H7 (cell line): ENCODE results near the gene EXOSC7. TPM values are rescaled to one million over a fixed set of nuclear protein-coding genes. Genes with fewer than 3 reads are reported as not detected.
A peak's percentile ranks its signal among the peaks of the same experiment; 100 is the strongest.
"Not testable (repeated sequence)": the region's sequence is repeated elsewhere in the genome, so short reads cannot be mapped to it uniquely, and the experiment has no call there.

ENCODE experiments used
- DNase-seq: peaks from one replicate; pipeline ENCODE4 v3.0.0; 2012
- H3K27me3 ChIP-seq: 2 replicates; pipeline ENCODE4 v1.6.0; 2011; ENCODE audit warnings: mild to moderate bottlenecking, low read length; ENCODE audit not compliant: control insufficient read depth, insufficient read depth
- H3K36me3 ChIP-seq: replicated peaks from 2 replicates; pipeline ENCODE4 v1.5.1; 2011; ENCODE audit warnings: low read length; ENCODE audit not compliant: control insufficient read depth, insufficient read depth
- H3K4me3 ChIP-seq: 2 replicates; pipeline ENCODE4 v1.5.1; 2011; ENCODE audit warnings: low read depth, mild to moderate bottlenecking, control low read depth, low read length, moderate library complexity; ENCODE audit not compliant: insufficient read depth
- total RNA-seq: library from RNA; depleted of rRNA; stranded (reverse); fragments of >200 nt; shearing (Covaris generic); gene quantifications from 2 replicates; pipeline ENCODE4 v1.2.3, GENCODE V29; 2014

EXOSC7 gene
- total RNA-seq, 1 experiment from 2014 or later, result 83.4 TPM

DNA sequence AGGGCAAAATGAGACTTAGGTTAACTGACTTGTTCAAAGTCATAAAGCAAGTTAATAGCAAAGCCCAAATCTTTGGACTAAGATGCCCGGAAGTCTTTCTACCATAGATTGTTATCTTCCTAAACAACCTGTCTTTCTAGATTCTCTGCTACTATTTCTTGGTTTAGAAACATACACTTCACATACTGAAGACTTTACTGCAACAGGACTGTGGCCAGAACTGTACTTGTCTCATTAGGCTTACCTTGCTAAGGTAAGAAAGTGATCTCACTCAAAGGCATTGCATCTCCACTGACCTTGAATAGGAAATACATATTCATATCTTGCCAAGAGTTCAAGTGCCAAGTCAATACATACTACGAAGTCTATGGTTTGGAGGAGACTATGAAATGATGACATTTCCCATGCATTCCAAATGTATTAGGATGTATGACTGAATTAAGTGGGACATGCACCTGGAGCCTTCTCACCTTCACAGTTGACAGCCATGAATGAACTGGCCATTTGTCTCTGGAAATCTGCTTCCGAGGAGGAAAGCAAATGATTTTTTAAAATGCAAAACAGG is 5.0 kb upstream of the EXOSC7 start:
- no peak overlapping the region for H3K4me3 ChIP-seq
- H3K36me3 ChIP-seq, result no peaks in the 10 kb centered on the region
- H3K27me3 ChIP-seq, result no peaks in the 10 kb centered on the region
- no peak for DNase-seq

GRCh38 chr3:44974416-44974815 is 1.6 kb upstream of the EXOSC7 start:
- no peaks in the 10 kb centered on the region for H3K27me3 ChIP-seq
- H3K36me3 ChIP-seq, result no peaks in the 10 kb centered on the region
- H3K4me3 ChIP-seq, result no peak overlapping the region
- DNase-seq, result no peak

DNA sequence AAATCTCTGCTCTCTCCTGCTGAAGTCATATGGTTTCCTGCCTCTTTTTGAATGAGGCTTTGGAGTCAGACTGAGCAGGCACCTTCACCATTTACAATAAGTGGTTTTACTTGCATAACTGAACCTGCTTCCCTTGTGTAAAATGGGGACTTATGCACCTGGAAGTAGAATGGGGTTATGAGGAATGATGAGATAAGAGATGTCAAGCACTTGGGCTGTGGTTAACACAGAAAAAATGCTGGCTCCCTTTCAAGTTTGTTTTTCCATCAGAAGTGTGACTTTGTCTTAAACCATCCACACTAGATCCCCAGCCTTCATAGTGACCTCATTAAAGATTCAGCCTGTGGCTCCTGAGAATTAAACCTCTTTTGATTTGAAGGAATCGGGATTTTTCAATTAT is 5.2 kb downstream of the EXOSC7 start:
- Histone ChIP-seq H3K36me3 (peaks cover 2% of the 10 kb centered on the region; the same call in 1 of the 2 replicates), H3K4me3 (no peak overlapping the region), H3K27me3 (no peaks in the 10 kb centered on the region)
- no peak for DNase-seq

GRCh38 chr3:44981751-44982150 is 5.7 kb downstream of the EXOSC7 start:
- Histone ChIP-seq H3K4me3 (no peak overlapping the region), H3K36me3 (peaks cover 2% of the 10 kb centered on the region; the same call in 1 of the 2 replicates), H3K27me3 (no peaks in the 10 kb centered on the region)
- DNase-seq, result no peak

DNA sequence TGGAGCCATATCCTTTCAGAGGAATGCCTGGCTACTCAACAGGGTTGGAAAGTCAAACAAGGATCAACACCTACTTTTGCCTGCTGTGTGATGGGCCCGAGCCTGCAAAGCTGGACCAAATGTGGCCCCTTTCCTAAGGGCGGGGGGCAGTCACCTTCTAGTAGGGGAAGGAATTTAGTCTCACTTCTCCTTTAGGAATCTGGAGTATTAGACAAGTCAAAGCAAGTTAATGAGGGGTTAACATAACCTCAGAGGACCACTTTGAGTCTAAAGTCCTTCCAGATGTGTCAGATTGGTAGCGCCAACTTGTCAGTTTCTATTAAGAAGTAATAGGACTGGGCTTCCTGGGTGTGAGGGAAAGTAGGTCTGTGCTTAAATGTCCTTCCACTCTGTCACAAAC is 6.8 kb downstream of the EXOSC7 start:
- Histone ChIP-seq H3K4me3 (no peak overlapping the region), H3K36me3 (peaks cover 2% of the 10 kb centered on the region; the same call in 1 of the 2 replicates), H3K27me3 (no peaks in the 10 kb centered on the region)
- DNase-seq, result no peak

DNA sequence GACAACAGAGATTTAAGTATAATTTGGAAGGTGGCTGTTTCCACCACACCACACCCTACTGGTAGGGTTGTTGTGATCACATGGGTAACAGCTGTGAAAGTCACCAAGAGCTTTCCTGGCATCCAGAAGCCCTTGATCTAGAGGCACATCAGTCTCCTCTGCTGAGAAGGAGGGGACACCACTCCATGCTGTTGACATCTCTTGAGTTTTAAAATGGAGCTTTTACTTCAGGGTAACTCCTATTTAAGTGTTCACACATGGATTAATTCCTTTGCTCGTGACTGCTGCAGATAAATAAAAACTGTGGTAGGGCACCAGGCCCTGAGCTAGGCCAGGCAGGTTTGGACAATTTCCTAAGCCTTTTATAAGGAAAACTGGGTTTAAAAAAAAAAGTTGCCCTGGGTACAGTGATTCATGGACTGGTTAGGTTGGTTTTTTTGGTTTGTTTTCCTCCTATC is 7.5 kb downstream of the EXOSC7 start:
- Histone ChIP-seq H3K36me3 (peaks cover 2% of the 10 kb centered on the region; the same call in 1 of the 2 replicates), H3K4me3 (no peak overlapping the region), H3K27me3 (no peaks in the 10 kb centered on the region)
- DNase-seq, result no peak

GRCh38 chr3:44984335-44984734 is 8.3 kb downstream of the EXOSC7 start:
- no peak for DNase-seq
- no peaks in the 10 kb centered on the region for H3K27me3 ChIP-seq
- H3K36me3 ChIP-seq, result peaks cover 5% of the 10 kb centered on the region; the same call in 1 of the 2 replicates
- H3K4me3 ChIP-seq, result no peak overlapping the region

DNA sequence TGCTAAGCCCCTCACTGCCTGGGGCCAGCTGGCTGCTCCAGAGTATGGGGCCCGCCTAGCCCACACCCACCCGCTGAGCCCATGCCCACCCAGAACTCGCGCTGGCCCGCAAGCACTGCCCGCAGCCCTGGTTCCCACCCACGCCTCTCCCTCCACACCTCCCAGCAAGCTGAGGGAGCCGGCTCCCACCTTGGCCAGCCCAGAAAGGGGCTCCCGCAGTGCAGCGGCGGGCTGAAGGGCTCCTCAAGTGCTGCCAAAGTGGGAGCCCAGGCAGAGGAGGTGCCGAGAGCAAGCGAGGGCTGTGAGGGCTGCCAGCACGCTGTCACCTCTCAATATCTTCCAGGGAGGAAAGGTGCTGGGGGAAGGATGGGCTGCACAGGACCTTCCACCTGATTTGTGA is 10.3 kb downstream of the EXOSC7 start:
- not testable (repeated sequence) for DNase-seq, H3K27me3 ChIP-seq, H3K4me3 ChIP-seq
- peaks cover 10% of the 10 kb centered on the region for H3K36me3 ChIP-seq

DNA sequence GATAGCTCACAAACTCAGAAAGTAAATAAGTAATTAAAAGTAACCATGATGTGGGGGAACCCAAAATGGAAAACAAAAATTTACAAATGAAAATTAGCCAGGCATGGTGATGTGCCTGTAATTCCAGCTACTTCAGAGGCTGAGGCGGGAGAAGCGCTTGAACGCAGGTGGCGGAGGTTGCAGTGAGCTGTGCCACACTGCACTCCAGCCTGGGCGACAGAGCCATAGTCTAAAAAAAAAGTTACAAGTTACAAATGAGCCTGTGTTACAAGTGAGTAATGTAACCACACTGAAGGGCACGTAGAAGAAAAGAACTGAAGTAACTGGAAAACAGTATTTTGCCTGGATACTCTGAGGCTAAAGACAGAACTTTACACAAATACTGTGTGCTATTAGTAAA is 11.3 kb downstream of the EXOSC7 start:
- Histone ChIP-seq H3K36me3 (peaks cover 11% of the 10 kb centered on the region), H3K4me3 (no peak overlapping the region), H3K27me3 (no peaks in the 10 kb centered on the region)
- DNase-seq, result no peak

GRCh38 chr3:44988073-44988472 is 12.0 kb downstream of the EXOSC7 start:
- peak; percentile 47 for DNase-seq
- Histone ChIP-seq H3K4me3 (no peak overlapping the region), H3K27me3 (no peaks in the 10 kb centered on the region), H3K36me3 (peaks cover 11% of the 10 kb centered on the region)

- DNase-seq, result no peak
- Histone ChIP-seq H3K27me3 (no peaks in the 10 kb centered on the region), H3K4me3 (no peak overlapping the region)
Observed at GRCh38 chr3:44989141-44989540, 13.1 kb downstream of the EXOSC7 start.

GRCh38 chr3:44989636-44990373 is 13.8 kb downstream of the EXOSC7 start:
- no peak for DNase-seq
- H3K4me3 ChIP-seq, result no peak overlapping the region
- H3K36me3 ChIP-seq, result peaks cover 11% of the 10 kb centered on the region
- H3K27me3 ChIP-seq, result no peaks in the 10 kb centered on the region

More at GRCh38 chr3:44989141-44989540, 13.1 kb downstream of the EXOSC7 start:
- peaks cover 11% of the 10 kb centered on the region for H3K36me3 ChIP-seq

DNA sequence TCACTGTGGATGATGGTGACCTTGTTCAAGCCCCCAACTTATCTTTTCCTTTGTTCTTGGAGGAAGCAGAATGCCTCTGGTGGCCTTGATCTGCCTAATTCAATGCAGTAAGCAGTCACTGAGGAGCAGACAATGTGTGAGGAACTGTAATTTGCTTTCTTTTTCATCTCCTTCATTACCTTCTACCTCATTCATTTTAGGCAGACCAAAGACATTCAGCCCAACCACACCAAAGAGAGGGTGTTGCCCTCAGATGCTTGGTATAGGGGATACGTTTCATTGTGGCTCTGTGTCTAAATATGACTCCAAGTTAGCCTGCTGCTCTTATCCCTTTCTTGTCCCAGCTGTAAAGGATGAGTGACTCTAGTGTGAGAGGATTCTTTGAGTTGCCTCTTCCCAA is 15.3 kb downstream of the EXOSC7 start:
- DNase-seq, result no peak
- H3K27me3 ChIP-seq, result no peaks in the 10 kb centered on the region
- H3K4me3 ChIP-seq, result no peak overlapping the region
- peaks cover 11% of the 10 kb centered on the region for H3K36me3 ChIP-seq

DNA sequence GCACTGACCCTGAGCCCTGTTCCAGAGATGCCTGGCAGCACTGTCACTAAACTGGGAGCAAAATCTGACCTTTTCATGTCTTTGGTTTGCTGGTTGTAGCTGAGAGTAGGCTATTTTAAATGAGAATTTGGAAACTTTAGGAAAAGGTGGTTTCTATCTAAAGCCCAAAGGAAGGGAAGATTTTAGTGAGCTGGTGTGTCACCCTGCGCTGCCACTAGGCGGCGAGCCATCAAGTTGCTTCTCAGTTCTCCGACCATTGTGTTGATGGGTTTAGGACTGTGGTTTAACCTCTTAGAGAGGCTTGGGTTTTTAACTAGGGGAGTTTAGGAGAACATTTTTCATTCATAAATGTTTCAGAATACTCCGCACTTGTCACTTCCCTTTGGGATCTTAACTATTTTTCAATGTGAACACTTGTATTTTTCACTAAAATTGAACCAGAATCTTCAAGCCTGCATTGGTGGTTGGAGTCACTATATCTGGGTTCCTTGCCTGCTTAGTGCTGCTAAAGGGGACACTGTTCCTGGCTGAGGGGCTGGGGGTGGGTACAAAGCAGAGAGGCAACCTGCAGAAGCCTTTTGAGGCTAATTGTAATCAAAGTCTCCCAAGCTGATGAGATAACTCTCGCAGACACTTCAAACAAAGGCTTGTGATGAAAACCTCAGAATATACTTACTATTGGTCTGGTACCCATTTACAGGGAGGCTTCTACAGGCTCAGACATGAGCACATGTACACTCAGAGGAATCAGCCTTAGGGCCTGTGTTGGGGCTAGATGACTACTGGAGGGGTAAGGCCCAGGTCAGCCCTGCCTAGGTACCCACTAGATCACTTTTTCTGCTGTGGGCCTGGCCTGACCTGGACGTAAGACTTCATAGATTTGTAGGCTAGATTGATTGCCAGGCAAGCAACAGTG is 16.8 kb downstream of the EXOSC7 start:
- H3K36me3 ChIP-seq, result peaks cover 20% of the 10 kb centered on the region
- no peak overlapping the region for H3K4me3 ChIP-seq
- no peaks in the 10 kb centered on the region for H3K27me3 ChIP-seq
- peak; percentile 70 for DNase-seq
